MCF 10A (cell line): ENCODE measurements around the gene KLK8. TPM values are rescaled to one million over a fixed set of nuclear protein-coding genes. Genes with fewer than 3 reads are reported as not detected.

Source experiments
- BruUV-seq: library from RNA; stranded (reverse); fragments of 400-500 nt; replicated peaks from 2 replicates; lab custom pipeline; 2021; lab: Mats Ljungman, UMichigan
- CTCF ChIA-PET: fragments of 300-600 bp; sonication (Branson Sonifier 250); formaldehyde crosslinking; extraction: SDS; loops from one replicate; lab custom pipeline; 2021; ENCODE audit warnings: antibody characterized with exemption, inconsistent platforms; lab: Yijun Ruan, JAX
- POLR2A ChIA-PET: fragments of 300-600, 350-650 bp; sonication (Branson Sonifier 250); formaldehyde crosslinking; extraction: SDS; loops from one replicate; lab custom pipeline; 2020; ENCODE audit warnings: antibody characterized with exemption, inconsistent platforms; lab: Yijun Ruan, JAX
- DNase-seq: peaks from one replicate; pipeline ENCODE4 v3.0.0-alpha.2; 2018; ENCODE audit not compliant: unreplicated experiment
- H3K27ac Mint-ChIP-seq: one replicate; pipeline ENCODE4 v1.8.0; 2022; ENCODE audit warnings: mild to moderate bottlenecking, low read depth, mixed read lengths; ENCODE audit not compliant: unreplicated experiment
- H3K27me3 Mint-ChIP-seq: one replicate; pipeline ENCODE4 v1.8.0; 2022; ENCODE audit warnings: mixed read lengths; ENCODE audit not compliant: insufficient read depth, unreplicated experiment
- H3K36me3 Mint-ChIP-seq: one replicate; pipeline ENCODE4 v1.8.0; 2022; ENCODE audit warnings: mild to moderate bottlenecking, moderate library complexity, mixed read lengths; ENCODE audit not compliant: insufficient read depth, unreplicated experiment
- H3K4me1 Mint-ChIP-seq: one replicate; pipeline ENCODE4 v1.8.0; 2022; ENCODE audit warnings: mixed read lengths; ENCODE audit not compliant: insufficient read depth, unreplicated experiment
- H3K4me3 Mint-ChIP-seq: one replicate; pipeline ENCODE4 v1.8.0; 2022; ENCODE audit warnings: mild to moderate bottlenecking, moderate library complexity, mixed read lengths; ENCODE audit not compliant: unreplicated experiment
- H3K9me3 Mint-ChIP-seq: one replicate; pipeline ENCODE4 v1.8.0; 2022; ENCODE audit warnings: mixed read lengths; ENCODE audit not compliant: unreplicated experiment
- CTCF ChIP-seq: fragments of 200-600 bp; IDR thresholded peaks from one replicate; pipeline ENCODE4 v1.8.0; 2022; ENCODE audit warnings: antibody characterized with exemption, mild to moderate bottlenecking; ENCODE audit not compliant: unreplicated experiment
- intact Hi-C: fragments of 100-400 bp; cut with micrococcal nuclease; formaldehyde crosslinking; loops from 2 replicates; pipeline ENCODE4 v1.14.1; 2022
- total RNA-seq: library from RNA; stranded (reverse); gene quantifications from 2 replicates; pipeline ENCODE4 v1.2.3, GENCODE V29; 2022

KLK8 gene
- total RNA-seq, 1 experiment from 2014 or later = not detected

GRCh38 chr19:51040151-51040550, 38.7 kb upstream of the KLK8 start:
- Mint-ChIP-seq H3K36me3 (no peaks in the 10 kb centered on the region), H3K4me1 (no peaks in the 10 kb centered on the region), H3K27ac (no peak overlapping the region), H3K27me3 (peaks cover under 1% of the 10 kb centered on the region), H3K4me3 (no peak overlapping the region), H3K9me3 (peaks cover 7% of the 10 kb centered on the region)
- intact Hi-C loops = no loop called here
- BruUV-seq = no TSS peak
- TF ChIP-seq CTCF = no peak
- POLR2A ChIA-PET = no interaction called here
- DNase-seq = no peak
- CTCF ChIA-PET = no interaction called here

GRCh38 chr19:51036519-51036918, 35.1 kb upstream of the KLK8 start:
- peaks cover 12% of the 10 kb centered on the region for H3K27me3 Mint-ChIP-seq
- CTCF ChIA-PET = no interaction called here

GRCh38 chr19:51034704-51035103, 33.3 kb upstream of the KLK8 start, which contains the start of gene KLK12:
Gene KLK12 (minus strand): TSS chr19:51035002. CDS start chr19:51034621, 381 bp downstream.
- Mint-ChIP-seq H3K4me1 (no peaks in the 10 kb centered on the region), H3K27ac (no peak within 1 kb of the TSS), H3K4me3 (no peak within 1 kb of the TSS), H3K36me3 (no peaks in the 10 kb centered on the region), H3K9me3 (peaks cover 43% of the 10 kb centered on the region), H3K27me3 (peaks cover 12% of the 10 kb centered on the region)
- ChIA-PET CTCF (interaction anchor here (0.6 to 1.2 kb wide), 2 partner anchors 14 to 18 kb away, joined by 4 read pairs; no protein-coding TSS in a partner anchor), POLR2A (no interaction called here)
- DNase-seq = no peak
- no peak for TF ChIP-seq CTCF
- BruUV-seq = no TSS peak
- intact Hi-C loops = no loop called here

More at GRCh38 chr19:51036519-51036918, 35.1 kb upstream of the KLK8 start:
- H3K27ac Mint-ChIP-seq = no peak overlapping the region
- no peak for DNase-seq
- no peak overlapping the region for H3K4me3 Mint-ChIP-seq
- intact Hi-C loops = no loop called here
- POLR2A ChIA-PET = no interaction called here
- H3K9me3 Mint-ChIP-seq = peaks cover 30% of the 10 kb centered on the region
- no TSS peak for BruUV-seq
- no peaks in the 10 kb centered on the region for H3K36me3 Mint-ChIP-seq
- no peak for TF ChIP-seq CTCF
- H3K4me1 Mint-ChIP-seq = no peaks in the 10 kb centered on the region

- H3K9me3 Mint-ChIP-seq = peaks cover 46% of the 10 kb centered on the region
- BruUV-seq = no TSS peak
- no peak for DNase-seq
- H3K36me3 Mint-ChIP-seq = no peaks in the 10 kb centered on the region
- H3K27ac Mint-ChIP-seq = no peak overlapping the region
- no peak overlapping the region for H3K4me3 Mint-ChIP-seq
- H3K27me3 Mint-ChIP-seq = peaks cover 12% of the 10 kb centered on the region
- CTCF ChIA-PET = no interaction called here
- POLR2A ChIA-PET = no interaction called here
- intact Hi-C loops = no loop called here
- no peak for TF ChIP-seq CTCF
- peaks cover 2% of the 10 kb centered on the region for H3K4me1 Mint-ChIP-seq
These were observed 30.4 kb upstream of the KLK8 start for GRCh38 chr19:51031880-51032225.
